Urinary bladder (tissue), 4 donors: ENCODE data around the gene SPOCK3. TPM values are rescaled to one million over a fixed set of nuclear protein-coding genes. Genes with fewer than 3 reads are reported as not detected.

Experiments
- DNase-seq: peaks from one replicate; pipeline ENCODE4 v3.0.0-alpha.2; 2015; ENCODE audit errors: extremely low spot score
- H3K27ac ChIP-seq: one replicate; pipeline ENCODE4 v1.5.1; 2013; ENCODE audit warnings: low read depth, mild to moderate bottlenecking, moderate library complexity
- H3K36me3 ChIP-seq: one replicate; pipeline ENCODE4 v1.6.1; 2013; ENCODE audit warnings: mild to moderate bottlenecking, moderate library complexity; ENCODE audit not compliant: insufficient read depth
- H3K4me1 ChIP-seq: one replicate; pipeline ENCODE4 v1.6.1; 2013; ENCODE audit warnings: mild to moderate bottlenecking, moderate library complexity; ENCODE audit not compliant: insufficient read depth
- H3K4me3 ChIP-seq: one replicate; pipeline ENCODE4 v1.5.1; 2013; ENCODE audit warnings: low read depth, low read length
- WGBS: extraction: QIAGEN DNeasy Blood & Tissue Kit; methylation state at CpG from one replicate; pipeline ENCODE4 v1.1.7; 2013; 5-methylcytosine and 5-hydroxymethylcytosine counted together
- polyA plus RNA-seq: library from polyadenylated mRNA; stranded (reverse); fragments of 200-250 nt; gene quantifications from one replicate; pipeline ENCODE4 v1.2.3, GENCODE V29; 2013
- total RNA-seq: library from RNA; depleted of rRNA; stranded (reverse); fragments of >200 nt; gene quantifications from one replicate; pipeline ENCODE4 v1.2.3, GENCODE V29; 2014
- donor health status: healthy with polysubstance abuse.
- donor health status: healthy.

SPOCK3 gene
- total and polyA plus RNA-seq, 2 donors, result 2.9 to 12.1 TPM

DNA sequence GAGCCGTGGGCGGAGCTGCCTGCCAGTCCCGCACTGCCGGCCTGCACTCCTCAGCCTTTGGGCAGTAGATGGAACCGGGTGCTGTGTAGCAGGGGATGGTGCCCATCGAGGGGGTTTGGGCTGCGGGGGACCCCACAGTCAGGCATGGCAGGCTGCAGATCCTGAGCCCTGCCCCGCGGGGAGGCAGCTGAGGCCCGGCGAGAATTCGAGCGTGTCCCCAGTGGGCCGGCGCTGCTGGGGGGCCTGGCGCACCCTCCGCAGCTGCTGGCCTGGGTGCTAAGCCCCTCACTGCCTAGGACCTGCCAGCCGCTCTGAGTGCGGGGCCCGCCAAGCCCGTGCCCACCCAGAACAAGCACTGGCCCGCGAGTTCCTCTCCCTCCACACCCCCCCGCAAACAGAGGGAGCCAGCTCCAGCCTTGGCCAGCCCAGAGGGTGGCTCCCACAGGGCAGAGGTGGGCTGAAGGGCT lies 391.5 kb downstream of the SPOCK3 start:
- H3K4me1 ChIP-seq, result no peaks in the 10 kb centered on the region
- no peak for DNase-seq
- 97% methylated on average over 24 of the region's 24 CpGs for WGBS
- no peak overlapping the region for H3K4me3 ChIP-seq
- no peaks in the 10 kb centered on the region for H3K36me3 ChIP-seq
- H3K27ac ChIP-seq, result no peak overlapping the region

DNA sequence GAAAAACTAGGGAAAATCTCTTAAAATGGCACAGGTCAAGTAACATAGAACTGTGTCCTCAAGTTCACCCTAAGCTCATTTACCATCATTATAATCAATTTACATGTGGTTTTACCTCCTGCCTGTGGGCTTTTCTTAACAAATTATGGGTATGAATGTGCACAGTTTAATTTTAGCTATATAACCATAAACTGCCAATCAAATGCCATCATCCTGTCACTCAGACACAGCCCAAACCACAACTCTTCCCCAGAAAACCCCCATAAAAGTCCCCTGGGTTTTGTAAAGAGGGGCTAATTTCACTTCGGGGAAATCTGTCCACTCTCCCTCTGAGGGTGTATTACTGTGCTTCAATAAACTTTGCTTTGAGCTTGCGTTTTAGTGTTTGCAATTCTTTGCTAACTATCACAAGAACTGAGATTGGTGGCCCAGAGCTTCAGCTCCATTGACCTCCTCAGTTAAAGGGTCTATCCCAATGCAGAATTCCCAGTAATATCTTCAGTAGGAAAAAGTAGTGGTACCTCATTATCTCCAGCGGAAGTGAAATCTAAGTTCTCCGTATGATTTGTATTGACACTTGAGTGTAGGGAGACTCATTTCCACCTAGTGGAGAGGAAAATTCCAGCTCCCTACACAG lies 394.6 kb downstream of the SPOCK3 start:
- no peak overlapping the region for H3K27ac ChIP-seq
- no peak for DNase-seq
- WGBS, result 80% methylated on average over 4 of the region's 4 CpGs
- H3K4me3 ChIP-seq, result no peak overlapping the region
- H3K4me1 ChIP-seq, result no peaks in the 10 kb centered on the region
- H3K36me3 ChIP-seq, result no peaks in the 10 kb centered on the region

DNA sequence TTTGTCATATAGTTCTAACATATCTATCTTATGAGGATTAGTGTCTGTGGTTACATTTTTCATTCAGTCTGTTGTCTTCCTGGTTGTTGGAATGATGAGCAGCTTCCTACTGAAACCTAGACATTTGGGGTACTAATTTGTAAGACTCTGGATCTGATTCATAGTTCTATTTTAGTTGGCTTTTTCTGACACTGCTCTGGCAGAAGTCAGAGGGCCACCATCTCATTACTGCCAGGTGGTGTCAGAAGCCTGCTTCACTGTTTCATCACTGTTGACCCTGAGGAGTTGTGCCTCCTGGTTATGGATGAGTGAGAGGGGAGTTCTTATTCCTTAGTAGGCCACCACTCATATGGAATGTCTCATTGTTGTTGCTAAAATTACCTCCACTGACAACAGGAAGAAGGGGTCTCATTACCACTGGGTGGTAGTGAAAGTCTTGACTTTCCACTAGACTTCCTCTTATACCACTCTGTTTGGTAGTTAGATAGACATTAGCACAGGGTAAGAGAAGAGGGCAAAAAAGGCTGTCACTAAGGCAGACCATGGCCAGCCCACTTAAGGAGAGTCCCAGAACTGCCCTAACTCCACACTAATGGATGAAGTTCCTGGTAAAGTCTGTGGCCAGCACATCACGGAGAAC lies 395.2 kb downstream of the SPOCK3 start:
- DNase-seq, result no peak
- Histone ChIP-seq H3K4me3 (no peak overlapping the region), H3K27ac (no peak overlapping the region), H3K4me1 (no peaks in the 10 kb centered on the region), H3K36me3 (no peaks in the 10 kb centered on the region)
- WGBS, result 92% methylated on average over 1 of the region's 1 CpG

DNA sequence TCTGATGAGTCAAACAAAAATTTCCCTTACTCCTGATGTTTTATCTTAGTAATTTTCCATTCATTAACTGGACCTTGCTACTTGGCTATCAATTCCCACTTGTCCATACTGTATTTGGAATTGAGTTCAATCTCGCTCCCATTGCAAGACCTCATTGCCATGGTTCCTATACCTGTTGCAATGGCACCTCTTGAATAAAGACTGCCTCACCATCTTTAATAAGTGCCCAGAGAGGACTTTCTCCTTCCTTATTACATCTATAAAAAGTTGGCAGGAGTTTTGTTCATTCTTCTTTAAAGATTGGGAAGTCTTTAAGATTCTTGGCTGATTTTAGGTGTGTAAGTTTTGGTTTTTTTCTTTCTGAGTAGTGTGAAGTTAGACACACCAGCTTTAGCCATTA lies 397.4 kb downstream of the SPOCK3 start:
- H3K4me1 ChIP-seq, result no peaks in the 10 kb centered on the region
- DNase-seq, result no peak
- no peaks in the 10 kb centered on the region for H3K36me3 ChIP-seq
- no peak overlapping the region for H3K4me3 ChIP-seq
- WGBS, result 93% methylated on average over 1 of the region's 1 CpG
- H3K27ac ChIP-seq, result no peak overlapping the region

DNA sequence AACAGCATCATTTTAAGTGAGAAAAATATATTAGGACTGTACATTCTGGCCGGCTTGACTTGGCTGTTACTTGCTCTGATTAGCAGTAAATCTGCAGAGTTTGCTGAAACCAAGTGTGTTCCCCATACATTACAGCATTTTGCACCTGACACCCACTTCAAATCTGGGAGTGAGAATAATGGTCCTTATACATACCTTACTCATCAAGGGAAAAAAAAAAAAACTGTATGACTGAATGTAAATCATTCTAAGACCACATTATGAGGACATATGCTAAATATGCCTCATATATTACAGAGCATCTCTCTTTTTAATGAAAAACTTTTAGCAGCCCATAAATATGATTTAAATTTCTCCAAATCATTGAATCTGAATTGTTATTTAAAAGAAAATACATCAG lies 406.7 kb downstream of the SPOCK3 start:
- DNase-seq, result no peak
- Histone ChIP-seq H3K4me1 (no peaks in the 10 kb centered on the region), H3K36me3 (no peaks in the 10 kb centered on the region), H3K4me3 (no peak overlapping the region), H3K27ac (no peak overlapping the region)
- WGBS, result 82% methylated on average over 1 of the region's 1 CpG

DNA sequence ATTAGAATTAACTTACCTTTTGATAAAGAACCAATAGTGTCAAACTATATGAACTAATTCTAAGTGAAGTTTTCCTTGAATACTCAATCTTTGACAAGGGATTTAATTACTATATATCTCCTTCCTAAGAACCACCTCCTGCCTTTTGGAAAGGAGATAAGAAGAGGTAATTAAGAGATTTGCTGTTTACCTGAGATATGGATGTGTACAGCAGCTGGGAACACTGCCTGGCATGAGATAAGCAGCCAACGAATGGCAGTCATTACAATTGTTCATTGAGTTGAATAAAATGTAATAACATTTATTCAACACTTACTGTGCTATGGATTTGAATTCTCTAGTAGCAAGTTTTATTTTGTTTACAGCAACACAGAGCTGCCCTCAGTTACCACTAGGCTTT lies 407.1 kb downstream of the SPOCK3 start:
- WGBS, result 55% methylated on average over 1 of the region's 1 CpG
- H3K36me3 ChIP-seq, result no peaks in the 10 kb centered on the region
- no peak overlapping the region for H3K27ac ChIP-seq
- no peak overlapping the region for H3K4me3 ChIP-seq
- DNase-seq, result no peak
- no peaks in the 10 kb centered on the region for H3K4me1 ChIP-seq

DNA sequence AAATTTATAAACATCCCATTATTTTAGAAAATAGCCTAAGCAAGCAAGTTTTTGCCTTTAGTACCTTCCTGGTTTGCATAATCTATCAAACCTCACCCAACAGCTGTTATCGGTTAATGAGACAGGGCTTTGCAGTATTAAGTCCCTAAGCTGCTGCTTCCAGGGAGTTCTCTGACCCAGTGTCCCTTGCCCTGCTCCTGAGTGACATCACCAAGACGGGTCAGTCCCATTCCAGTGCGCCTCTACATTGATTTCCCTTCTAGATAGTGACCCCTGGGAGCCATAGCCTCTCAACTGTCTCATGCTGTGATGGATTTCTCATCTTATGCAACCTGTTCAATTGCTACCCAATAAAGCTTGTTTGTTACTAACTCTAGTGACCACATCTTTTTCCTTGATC lies 410.4 kb downstream of the SPOCK3 start:
- Histone ChIP-seq H3K4me1 (no peaks in the 10 kb centered on the region), H3K36me3 (no peaks in the 10 kb centered on the region), H3K4me3 (no peak overlapping the region), H3K27ac (no peak overlapping the region)
- no peak for DNase-seq
- WGBS, result 71% methylated on average over 3 of the region's 3 CpGs

DNA sequence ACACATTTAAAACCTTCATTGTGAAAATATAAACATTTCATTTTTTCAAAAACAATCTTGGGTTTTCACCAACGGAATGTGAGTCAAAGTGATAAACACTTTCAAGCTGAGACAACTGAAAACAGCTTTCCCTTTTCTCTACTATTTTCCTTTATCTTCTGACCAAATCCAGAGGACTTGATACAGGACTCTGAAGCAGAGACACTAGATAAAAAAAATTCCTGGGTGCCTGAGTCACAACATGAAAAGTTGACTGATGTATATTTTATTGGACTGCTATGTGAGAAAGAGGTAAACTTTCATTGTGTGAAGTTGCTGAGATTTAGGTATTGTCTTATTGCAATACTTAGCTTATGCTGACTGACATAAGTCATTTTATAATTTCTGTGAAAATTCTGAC lies 411.2 kb downstream of the SPOCK3 start:
- H3K36me3 ChIP-seq, result no peaks in the 10 kb centered on the region
- no peak for DNase-seq
- no peak overlapping the region for H3K27ac ChIP-seq
- no peaks in the 10 kb centered on the region for H3K4me1 ChIP-seq
- no peak overlapping the region for H3K4me3 ChIP-seq
- WGBS, result 33% methylated on average over 1 of the region's 1 CpG

DNA sequence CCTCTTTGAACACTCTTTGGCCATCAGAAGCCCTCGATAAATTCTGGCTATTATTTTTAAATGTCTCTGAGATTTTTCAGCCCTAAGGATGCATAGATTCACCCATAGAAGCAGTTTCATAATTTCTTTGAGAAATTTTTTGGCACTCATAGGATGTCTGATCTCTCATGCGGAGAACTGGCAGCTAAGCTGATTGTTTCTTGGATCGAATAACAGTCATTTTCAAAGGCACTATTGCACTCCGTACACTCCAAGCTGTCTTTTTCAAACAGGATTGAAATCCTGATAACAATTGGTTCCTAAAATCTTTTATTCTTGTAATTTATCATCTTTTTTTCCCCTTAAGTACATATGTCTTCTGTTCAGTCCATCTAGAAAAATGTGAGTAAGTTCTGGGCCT lies 411.9 kb downstream of the SPOCK3 start:
- WGBS, result 63% methylated on average over 4 of the region's 4 CpGs
- no peak overlapping the region for H3K4me3 ChIP-seq
- no peaks in the 10 kb centered on the region for H3K36me3 ChIP-seq
- no peak for DNase-seq
- no peaks in the 10 kb centered on the region for H3K4me1 ChIP-seq
- no peak overlapping the region for H3K27ac ChIP-seq

DNA sequence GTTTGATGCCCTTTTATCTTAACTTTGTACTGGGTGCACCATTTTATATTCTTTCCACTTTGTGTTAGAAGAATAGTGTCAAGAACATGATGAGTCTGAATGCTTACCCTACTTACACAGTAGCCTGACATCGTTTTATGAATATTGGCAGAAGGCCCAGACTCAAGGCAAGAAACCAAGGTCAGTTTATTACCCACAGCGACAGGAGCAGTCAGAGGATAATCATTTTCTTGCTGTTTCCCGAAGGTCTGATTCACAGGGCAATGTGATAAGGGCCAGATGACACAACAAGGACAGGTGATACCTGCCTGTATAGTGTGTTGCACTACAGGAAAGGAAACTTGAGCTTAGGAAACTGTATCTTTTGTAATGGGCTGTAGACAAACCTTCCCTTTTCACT lies 417.4 kb downstream of the SPOCK3 start:
- H3K36me3 ChIP-seq, result no peaks in the 10 kb centered on the region
- DNase-seq, result no peak
- no peak overlapping the region for H3K27ac ChIP-seq
- no peaks in the 10 kb centered on the region for H3K4me1 ChIP-seq
- WGBS, result 37% methylated on average over 3 of the region's 3 CpGs
- H3K4me3 ChIP-seq, result no peak overlapping the region

DNA sequence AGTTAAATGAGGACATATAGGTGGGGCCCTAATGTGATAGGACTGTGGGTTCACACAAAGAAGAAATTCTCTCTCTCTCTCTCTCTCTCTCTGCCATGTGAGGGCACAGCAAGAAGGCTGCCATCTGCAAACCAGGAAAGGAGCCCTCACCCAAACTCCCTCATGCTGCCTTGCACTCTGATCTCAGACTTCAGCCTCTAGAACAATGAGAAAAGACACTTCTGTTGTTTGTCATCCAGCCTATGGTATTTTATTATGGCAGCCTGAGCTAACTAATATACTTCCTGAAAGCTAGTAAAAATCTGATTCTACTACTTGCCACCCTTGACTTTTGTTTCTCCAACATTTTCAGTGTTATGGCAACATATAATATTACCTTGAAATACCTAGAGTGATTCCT lies 425.9 kb downstream of the SPOCK3 start:
- DNase-seq, result no peak
- no peak overlapping the region for H3K4me3 ChIP-seq
- no peaks in the 10 kb centered on the region for H3K36me3 ChIP-seq
- no peaks in the 10 kb centered on the region for H3K4me1 ChIP-seq
- no peak overlapping the region for H3K27ac ChIP-seq

DNA sequence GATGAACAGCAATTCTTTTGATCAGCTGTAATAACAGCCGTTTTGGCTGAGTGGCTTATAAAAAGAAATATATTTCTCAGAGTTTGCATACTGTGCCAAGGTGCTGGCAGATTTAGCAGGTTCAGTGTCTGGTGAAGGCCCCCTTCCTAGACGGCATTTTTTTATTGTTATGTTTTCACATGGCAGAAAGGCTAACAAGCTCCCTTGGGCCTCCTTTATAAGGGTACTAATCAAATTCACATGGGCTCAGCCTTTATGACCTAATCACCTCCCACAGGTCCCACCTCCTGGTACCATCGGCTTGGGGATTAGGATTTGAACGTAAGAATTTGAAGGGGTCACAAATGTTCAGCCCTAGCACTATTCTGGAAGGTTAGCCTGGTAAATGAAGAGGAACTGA lies 431.9 kb downstream of the SPOCK3 start:
- no peak for DNase-seq
- Histone ChIP-seq H3K27ac (no peak overlapping the region), H3K4me1 (no peaks in the 10 kb centered on the region), H3K4me3 (no peak overlapping the region), H3K36me3 (no peaks in the 10 kb centered on the region)
- 32% methylated on average over 4 of the region's 4 CpGs for WGBS

DNA sequence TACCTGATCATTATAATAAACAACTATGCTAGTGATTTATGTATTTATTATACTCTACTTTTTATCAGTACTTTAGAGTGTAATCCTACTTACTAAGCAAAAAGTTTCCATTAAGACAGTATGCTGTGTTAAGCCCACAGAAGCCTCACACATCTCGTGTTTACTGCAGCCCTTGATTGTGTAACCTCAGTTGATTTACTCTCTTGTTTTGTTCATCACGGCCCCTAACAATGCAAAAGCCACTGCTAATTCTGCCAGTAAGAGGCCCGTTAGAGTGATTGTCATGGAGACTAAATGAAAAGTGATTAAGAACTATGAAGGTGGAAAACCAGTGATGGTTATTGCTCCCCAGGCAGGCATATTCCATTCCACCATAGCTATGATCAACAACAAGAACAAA lies 436.2 kb downstream of the SPOCK3 start:
- Histone ChIP-seq H3K27ac (no peak overlapping the region), H3K36me3 (no peaks in the 10 kb centered on the region), H3K4me1 (no peaks in the 10 kb centered on the region), H3K4me3 (no peak overlapping the region)
- WGBS, result 57% methylated on average over 3 of the region's 3 CpGs
- DNase-seq, result no peak

DNA sequence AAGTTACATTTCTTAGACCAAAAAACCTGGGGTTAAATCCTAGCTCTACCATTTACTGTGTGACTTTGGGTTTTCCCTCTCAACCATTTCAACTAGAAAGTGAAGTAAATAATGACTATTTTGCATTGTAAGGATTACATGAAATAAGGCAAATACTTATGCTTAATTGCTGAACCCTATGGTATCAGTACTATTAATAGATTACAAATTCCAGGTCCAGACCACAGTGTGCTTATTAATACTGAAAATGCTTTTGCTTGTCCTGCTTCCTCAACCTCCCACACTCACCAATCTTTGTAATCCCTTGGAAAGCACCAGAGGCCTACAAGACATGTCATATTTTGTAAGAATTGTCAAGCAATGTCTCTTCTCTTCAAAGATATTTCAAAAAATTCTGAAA lies 456.5 kb downstream of the SPOCK3 start:
- Histone ChIP-seq H3K4me1 (no peaks in the 10 kb centered on the region), H3K27ac (no peak overlapping the region), H3K36me3 (no peaks in the 10 kb centered on the region), H3K4me3 (no peak overlapping the region)
- DNase-seq, result no peak

DNA sequence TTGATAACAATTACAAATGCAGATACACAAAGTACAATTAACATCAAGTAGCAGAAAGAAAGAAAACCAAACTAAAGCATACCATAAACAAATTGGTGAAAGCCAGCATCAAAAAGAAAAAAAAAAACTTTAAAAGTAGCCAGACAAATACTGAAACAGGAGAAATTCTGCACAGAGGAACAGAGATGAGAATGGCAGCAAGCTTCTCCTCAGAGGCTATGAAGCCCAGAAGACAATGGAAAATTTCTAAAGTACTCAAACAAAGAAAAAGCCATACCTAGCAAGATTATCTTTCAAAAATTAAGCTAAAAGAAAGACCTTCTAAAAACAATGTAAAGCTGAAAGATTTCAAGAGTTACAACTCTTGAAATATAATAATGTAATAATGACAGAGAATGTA lies 471.3 kb downstream of the SPOCK3 start:
- no peak for DNase-seq
- no peak overlapping the region for H3K27ac ChIP-seq
- no peaks in the 10 kb centered on the region for H3K4me1 ChIP-seq
- no peak overlapping the region for H3K4me3 ChIP-seq
- no peaks in the 10 kb centered on the region for H3K36me3 ChIP-seq
